ENCODE measurements around the gene TCF7L1. TPM values are rescaled to one million over a fixed set of nuclear protein-coding genes. Genes with fewer than 3 reads are reported as not detected.

TCF7L1 gene
- total RNA-seq, 1 donor from 2014 or later: 0.18 TPM

- no peak overlapping the region for H3K27ac Mint-ChIP-seq
- no peaks in the 10 kb centered on the region for H3K36me3 Mint-ChIP-seq (ENCODE audit: low read depth)
- peaks cover 17% of the 10 kb centered on the region for H3K27me3 Mint-ChIP-seq (ENCODE audit: low read depth)
- H3K4me1 Mint-ChIP-seq (ENCODE audit: low read depth): no peaks in the 10 kb centered on the region
- no peak for DNase-seq (ENCODE audit: low spot score)
- intact Hi-C loops (cut with micrococcal nuclease): no loop called here
- H3K9me3 Mint-ChIP-seq: no peaks in the 10 kb centered on the region
- H3K4me3 Mint-ChIP-seq (ENCODE audit: low read depth): no peak overlapping the region
These were observed 130.4 kb downstream of the TCF7L1 start for GRCh38 chr2:85263591-85263990.

DNA sequence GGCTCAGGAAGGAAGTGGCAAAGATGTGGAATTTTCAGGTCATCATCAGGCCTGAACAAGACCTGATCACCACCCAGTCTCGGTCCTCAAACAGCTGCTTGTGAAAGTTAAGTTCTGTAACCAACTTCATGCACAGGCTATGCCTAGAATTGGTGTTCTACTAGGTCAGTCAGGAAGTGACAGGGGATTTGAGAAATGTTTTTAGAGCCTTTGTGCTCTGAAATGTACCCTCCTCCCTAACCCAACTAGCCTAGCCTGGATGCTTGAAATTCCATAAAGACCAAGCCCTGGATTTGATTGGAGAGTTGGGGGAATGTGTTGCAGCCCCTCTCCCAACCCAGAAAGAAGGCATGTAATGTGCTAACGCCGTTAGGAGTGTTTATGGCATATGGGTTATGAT lies 131.3 kb downstream of the TCF7L1 start:
- Mint-ChIP-seq H3K4me3 (ENCODE audit: low read depth) (no peak overlapping the region), H3K4me1 (ENCODE audit: low read depth) (no peaks in the 10 kb centered on the region), H3K27me3 (ENCODE audit: low read depth) (peaks cover 18% of the 10 kb centered on the region), H3K27ac (no peak overlapping the region), H3K9me3 (no peaks in the 10 kb centered on the region), H3K36me3 (ENCODE audit: low read depth) (no peaks in the 10 kb centered on the region)
- intact Hi-C loops (cut with micrococcal nuclease): no loop called here
- DNase-seq (ENCODE audit: low spot score): no peak

- intact Hi-C loops (cut with micrococcal nuclease): no loop called here
- Mint-ChIP-seq H3K9me3 (no peaks in the 10 kb centered on the region), H3K27me3 (ENCODE audit: low read depth) (peaks cover 24% of the 10 kb centered on the region), H3K36me3 (ENCODE audit: low read depth) (no peaks in the 10 kb centered on the region), H3K27ac (no peak overlapping the region), H3K4me3 (ENCODE audit: low read depth) (no peak overlapping the region), H3K4me1 (ENCODE audit: low read depth) (no peaks in the 10 kb centered on the region)
- no peak for DNase-seq (ENCODE audit: low spot score)
These were observed 132.1 kb downstream of the TCF7L1 start for GRCh38 chr2:85265304-85265703.

- no peaks in the 10 kb centered on the region for H3K4me1 Mint-ChIP-seq (ENCODE audit: low read depth)
- H3K4me3 Mint-ChIP-seq (ENCODE audit: low read depth): no peak overlapping the region
- peaks cover 26% of the 10 kb centered on the region for H3K27me3 Mint-ChIP-seq (ENCODE audit: low read depth)
- intact Hi-C loops (cut with micrococcal nuclease): loop anchor here (1.0 kb wide), 2 partner anchors 19 to 34 kb away; no protein-coding TSS in a partner anchor
- no peaks in the 10 kb centered on the region for H3K36me3 Mint-ChIP-seq (ENCODE audit: low read depth)
- H3K9me3 Mint-ChIP-seq: no peaks in the 10 kb centered on the region
- no peak overlapping the region for H3K27ac Mint-ChIP-seq
- peak; percentile 43 for DNase-seq (ENCODE audit: low spot score)
These were observed 133.2 kb downstream of the TCF7L1 start for GRCh38 chr2:85266146-85267041.

GRCh38 chr2:85269959-85270358 lies 136.8 kb downstream of the TCF7L1 start:
- Mint-ChIP-seq H3K4me3 (ENCODE audit: low read depth) (no peak overlapping the region), H3K9me3 (no peaks in the 10 kb centered on the region)

DNA sequence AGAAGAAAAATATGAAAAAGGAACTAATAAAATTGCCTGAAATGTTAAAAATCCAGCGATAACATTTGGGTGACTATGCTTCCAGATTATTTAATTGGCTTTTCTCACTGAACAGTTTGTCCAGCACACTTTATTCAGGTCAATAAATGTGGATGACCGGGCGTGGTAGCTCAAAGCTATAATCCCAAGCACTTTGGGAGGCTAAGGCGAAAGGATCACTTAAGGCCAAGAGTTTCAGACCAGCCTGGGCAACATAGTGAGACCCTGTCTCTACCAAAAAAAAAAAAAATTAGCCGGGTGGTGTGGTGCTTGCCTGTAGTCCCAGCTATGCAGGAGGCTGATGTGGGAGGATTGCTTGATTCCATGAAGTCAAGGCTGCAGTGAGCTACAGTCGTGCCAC lies 139.2 kb downstream of the TCF7L1 start:
- Mint-ChIP-seq H3K4me3 (ENCODE audit: low read depth) (no peak overlapping the region), H3K9me3 (no peaks in the 10 kb centered on the region), H3K4me1 (ENCODE audit: low read depth) (no peaks in the 10 kb centered on the region), H3K36me3 (ENCODE audit: low read depth) (no peaks in the 10 kb centered on the region), H3K27me3 (ENCODE audit: low read depth) (peaks cover 28% of the 10 kb centered on the region), H3K27ac (no peak overlapping the region)
- intact Hi-C loops (cut with micrococcal nuclease): no loop called here
- no peak for DNase-seq (ENCODE audit: low spot score)

More at GRCh38 chr2:85269959-85270358, 136.8 kb downstream of the TCF7L1 start:
- Mint-ChIP-seq H3K27ac (no peak overlapping the region), H3K27me3 (ENCODE audit: low read depth) (peaks cover 27% of the 10 kb centered on the region), H3K4me1 (ENCODE audit: low read depth) (no peaks in the 10 kb centered on the region), H3K36me3 (ENCODE audit: low read depth) (no peaks in the 10 kb centered on the region)
- no peak for DNase-seq (ENCODE audit: low spot score)
- intact Hi-C loops (cut with micrococcal nuclease): no loop called here

DNA sequence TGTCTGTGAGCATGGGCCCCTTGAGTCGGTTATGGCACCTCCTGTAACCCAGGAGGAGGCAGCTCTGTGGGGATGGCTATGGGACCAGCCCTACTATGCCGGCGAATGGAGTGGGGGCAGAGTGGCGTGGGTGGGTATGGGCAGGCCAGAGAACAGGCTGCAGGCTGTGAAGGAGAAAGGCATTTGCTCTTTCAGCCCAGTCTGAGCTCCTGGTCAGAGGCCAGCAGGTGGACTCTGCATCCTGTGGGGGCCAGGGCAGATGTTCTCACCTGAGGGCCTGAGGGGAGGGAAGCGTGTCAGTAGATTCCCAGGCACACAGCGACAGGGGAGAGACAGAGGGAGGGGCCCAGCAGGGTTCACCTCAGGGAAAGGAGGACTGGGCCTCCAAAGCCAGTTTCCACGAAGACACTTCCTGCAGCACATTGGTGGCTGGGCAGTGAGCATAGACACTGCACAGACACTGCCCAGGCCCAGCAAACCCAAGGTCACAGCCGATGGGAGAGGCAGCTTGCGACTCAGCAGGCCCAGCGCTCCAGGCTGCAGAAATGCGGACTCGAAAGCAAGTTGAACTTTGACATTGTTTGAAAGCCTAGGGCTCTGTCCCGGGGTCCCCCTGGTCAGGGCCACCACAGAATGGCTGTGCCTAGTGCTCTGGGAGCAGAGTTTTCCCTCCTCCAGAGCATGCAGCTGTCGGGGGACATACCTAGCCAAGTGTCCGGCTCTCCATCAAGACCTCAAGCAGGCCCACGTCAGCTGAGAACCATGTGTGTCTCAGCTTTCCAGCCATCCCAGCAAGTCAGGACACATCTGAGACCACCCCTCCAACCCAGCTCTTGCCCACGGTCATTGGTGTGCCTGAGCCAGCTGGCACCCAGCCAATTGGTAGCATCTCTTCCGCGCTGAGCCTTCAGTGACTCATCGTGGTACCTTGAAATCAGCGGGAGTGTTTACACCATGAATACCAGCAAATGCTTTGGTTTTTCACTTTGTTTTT lies 140.8 kb downstream of the TCF7L1 start:
- H3K4me1 Mint-ChIP-seq (ENCODE audit: low read depth): no peaks in the 10 kb centered on the region
- intact Hi-C loops (cut with micrococcal nuclease): no loop called here
- no peak overlapping the region for H3K4me3 Mint-ChIP-seq (ENCODE audit: low read depth)
- peaks cover 25% of the 10 kb centered on the region for H3K27me3 Mint-ChIP-seq (ENCODE audit: low read depth)
- no peaks in the 10 kb centered on the region for H3K9me3 Mint-ChIP-seq
- no peaks in the 10 kb centered on the region for H3K36me3 Mint-ChIP-seq (ENCODE audit: low read depth)
- DNase-seq (ENCODE audit: low spot score): no peak
- H3K27ac Mint-ChIP-seq: no peak overlapping the region

DNA sequence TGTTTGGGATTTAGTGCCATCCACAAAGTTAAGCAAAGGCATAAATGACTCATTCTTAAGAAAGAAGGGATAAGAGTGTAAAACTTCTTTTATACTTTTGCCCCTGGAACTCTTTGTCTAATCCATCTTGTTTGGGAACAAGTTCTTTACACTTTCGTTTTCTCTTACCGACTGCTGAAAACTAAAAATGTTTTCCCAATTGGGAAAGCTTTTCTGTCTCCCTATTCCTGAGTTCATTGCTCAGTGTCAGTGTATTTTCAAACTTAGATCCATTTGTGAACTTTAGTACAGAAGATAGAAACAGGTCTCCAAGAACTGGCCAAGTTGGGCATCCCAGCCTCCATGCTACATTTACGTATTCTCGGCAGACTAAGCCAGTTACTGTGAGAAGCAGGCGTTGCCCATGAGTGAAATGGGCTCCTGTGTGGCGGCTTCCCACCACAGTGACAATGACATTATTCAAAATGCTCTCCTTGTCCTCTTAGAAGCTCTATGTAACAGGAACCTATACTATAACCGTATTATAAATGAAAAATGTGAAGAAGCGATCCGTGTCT lies 142.9 kb downstream of the TCF7L1 start:
- Mint-ChIP-seq H3K4me3 (ENCODE audit: low read depth) (no peak overlapping the region), H3K4me1 (ENCODE audit: low read depth) (no peaks in the 10 kb centered on the region), H3K27ac (no peak overlapping the region), H3K27me3 (ENCODE audit: low read depth) (peaks cover 23% of the 10 kb centered on the region), H3K9me3 (no peaks in the 10 kb centered on the region), H3K36me3 (ENCODE audit: low read depth) (no peaks in the 10 kb centered on the region)
- no peak for DNase-seq (ENCODE audit: low spot score)
- intact Hi-C loops (cut with micrococcal nuclease): no loop called here

- H3K4me1 Mint-ChIP-seq (ENCODE audit: low read depth): no peaks in the 10 kb centered on the region
- H3K27me3 Mint-ChIP-seq (ENCODE audit: low read depth): peaks cover 20% of the 10 kb centered on the region
- no peaks in the 10 kb centered on the region for H3K36me3 Mint-ChIP-seq (ENCODE audit: low read depth)
- DNase-seq (ENCODE audit: low spot score): no peak
- H3K27ac Mint-ChIP-seq: no peak overlapping the region
- H3K4me3 Mint-ChIP-seq (ENCODE audit: low read depth): no peak overlapping the region
- H3K9me3 Mint-ChIP-seq: no peaks in the 10 kb centered on the region
- intact Hi-C loops (cut with micrococcal nuclease): no loop called here
These were observed 143.5 kb downstream of the TCF7L1 start for GRCh38 chr2:85276571-85277118.

- no peaks in the 10 kb centered on the region for H3K4me1 Mint-ChIP-seq (ENCODE audit: low read depth)
- intact Hi-C loops (cut with micrococcal nuclease): no loop called here
- H3K4me3 Mint-ChIP-seq (ENCODE audit: low read depth): no peak overlapping the region
- H3K27me3 Mint-ChIP-seq (ENCODE audit: low read depth): peaks cover 19% of the 10 kb centered on the region
- DNase-seq (ENCODE audit: low spot score): no peak
- H3K36me3 Mint-ChIP-seq (ENCODE audit: low read depth): no peaks in the 10 kb centered on the region
- H3K27ac Mint-ChIP-seq: no peak overlapping the region
- H3K9me3 Mint-ChIP-seq: no peaks in the 10 kb centered on the region
These were observed 144.4 kb downstream of the TCF7L1 start for GRCh38 chr2:85277416-85278158.

DNA sequence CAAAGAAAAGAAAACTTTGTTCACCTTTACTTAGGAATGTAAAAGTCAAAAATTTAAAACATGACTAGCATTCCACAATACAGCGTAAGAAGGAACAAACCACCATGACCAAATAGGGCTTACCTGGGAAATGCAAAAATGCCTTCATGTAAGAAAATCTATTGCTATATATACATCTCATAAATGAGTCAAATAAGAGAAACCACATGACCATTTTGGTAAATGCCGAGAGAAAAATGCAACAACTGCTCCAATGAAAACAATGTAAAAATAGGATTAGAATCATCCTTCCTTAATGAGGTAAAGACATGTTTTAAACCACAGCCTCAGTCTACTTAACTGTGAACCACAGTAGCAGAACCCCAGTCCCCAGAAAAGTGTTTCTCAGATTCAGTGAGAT lies 145.2 kb downstream of the TCF7L1 start:
- Mint-ChIP-seq H3K9me3 (no peaks in the 10 kb centered on the region), H3K4me3 (ENCODE audit: low read depth) (no peak overlapping the region), H3K36me3 (ENCODE audit: low read depth) (no peaks in the 10 kb centered on the region), H3K27ac (no peak overlapping the region), H3K27me3 (ENCODE audit: low read depth) (peaks cover 15% of the 10 kb centered on the region), H3K4me1 (ENCODE audit: low read depth) (no peaks in the 10 kb centered on the region)
- no peak for DNase-seq (ENCODE audit: low spot score)
- intact Hi-C loops (cut with micrococcal nuclease): no loop called here

DNA sequence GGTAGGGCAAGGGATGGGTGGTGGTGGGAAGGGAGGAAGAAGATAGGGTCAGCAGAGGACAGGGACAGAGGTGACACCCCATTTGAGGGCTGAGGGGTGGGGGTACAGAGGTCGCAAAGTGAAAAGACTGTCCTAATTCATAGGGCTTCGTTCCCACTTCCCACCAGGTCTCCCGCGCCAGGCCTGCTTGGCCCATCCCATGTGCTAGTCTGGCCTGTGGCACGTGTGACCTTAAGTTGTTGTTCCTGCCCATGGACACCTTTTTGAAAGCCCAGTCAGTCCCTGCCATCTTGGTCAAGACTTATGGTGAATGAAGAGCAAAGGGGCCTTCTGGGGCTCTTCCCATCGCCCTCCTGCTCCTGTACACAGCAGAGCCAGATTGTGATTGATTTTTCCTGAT lies 148.4 kb downstream of the TCF7L1 start:
- no peak overlapping the region for H3K27ac Mint-ChIP-seq
- no peaks in the 10 kb centered on the region for H3K36me3 Mint-ChIP-seq (ENCODE audit: low read depth)
- intact Hi-C loops (cut with micrococcal nuclease): no loop called here
- no peak for DNase-seq (ENCODE audit: low spot score)
- H3K4me1 Mint-ChIP-seq (ENCODE audit: low read depth): peaks cover 4% of the 10 kb centered on the region
- H3K27me3 Mint-ChIP-seq (ENCODE audit: low read depth): peaks cover 10% of the 10 kb centered on the region
- no peak overlapping the region for H3K4me3 Mint-ChIP-seq (ENCODE audit: low read depth)
- H3K9me3 Mint-ChIP-seq: no peaks in the 10 kb centered on the region

Data from activated T-helper 2 cell treated with anti-CD3 and anti-CD28 coated beads, Interferon-gamma antibody, Interleukin-2, Interleukin-4, amounts not matched to agents 10 μg/mL and 5 μg/mL and 100 μg/mL, durations not matched to agents 14 hours and 24 hours and 36 hours (primary cell).